GM10266 (cell line): ENCODE results near the gene SLC46A2.

ENCODE experiments used
- DNase-seq: peaks from one replicate; pipeline ENCODE4 v3.0.0; 2012; ENCODE audit errors: extremely low spot score
- CTCF ChIP-seq: IDR thresholded peaks from 2 replicates; pipeline ENCODE4 v1.5.1; 2012; ENCODE audit warnings: mild to moderate bottlenecking, low read depth; ENCODE audit not compliant: control insufficient read depth, insufficient read depth; ENCODE audit errors: missing control alignments

Gene SLC46A2

GRCh38 chr9:112878752-112879151, 11.9 kb downstream of the SLC46A2 start:
- TF ChIP-seq CTCF: no peak
- no peak for DNase-seq

DNA sequence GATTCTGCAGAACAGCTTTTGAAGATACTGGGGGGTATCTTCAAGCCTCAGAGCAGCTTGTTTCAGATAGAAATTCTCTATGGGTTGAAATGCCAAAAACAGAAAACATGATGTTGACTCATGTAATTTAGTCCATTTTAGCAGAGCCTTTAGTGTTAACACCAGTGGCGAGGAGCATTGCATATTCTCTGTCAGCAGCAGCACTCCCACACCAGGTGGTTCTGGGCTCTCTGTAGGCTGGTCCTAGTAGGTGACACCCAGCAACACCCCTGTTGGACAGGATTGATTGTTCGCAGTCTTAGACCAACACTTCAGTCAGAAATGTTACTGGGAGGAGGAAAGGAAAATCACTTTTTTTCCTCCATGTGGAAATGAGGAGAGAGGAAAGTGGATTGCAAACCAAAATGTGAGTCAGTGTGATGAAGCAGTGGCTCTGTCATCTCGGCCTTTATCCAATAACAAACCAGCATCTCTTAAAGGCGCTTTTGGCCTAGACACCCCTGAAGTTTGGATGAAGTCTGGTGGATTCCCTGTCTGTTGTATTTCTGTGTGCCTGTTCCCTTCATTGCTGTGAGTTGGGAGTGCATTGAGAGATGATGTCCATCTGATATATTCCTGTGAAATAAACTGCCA, 16.8 kb downstream of the SLC46A2 start:
- DNase-seq: no peak
- TF ChIP-seq CTCF: no peak

GRCh38 chr9:112872019-112872418, 18.7 kb downstream of the SLC46A2 start:
- no peak for DNase-seq

GRCh38 chr9:112870556-112870955, 20.1 kb downstream of the SLC46A2 start:
- DNase-seq: no peak
- no peak for TF ChIP-seq CTCF

More at GRCh38 chr9:112872019-112872418, 18.7 kb downstream of the SLC46A2 start:
- TF ChIP-seq CTCF: no peak

GRCh38 chr9:112869917-112870316, 20.8 kb downstream of the SLC46A2 start:
- no peak for TF ChIP-seq CTCF
- no peak for DNase-seq

- no peak for DNase-seq
- no peak for TF ChIP-seq CTCF
Measured at GRCh38 chr9:112869041-112869529, 21.6 kb downstream of the SLC46A2 start.

DNA sequence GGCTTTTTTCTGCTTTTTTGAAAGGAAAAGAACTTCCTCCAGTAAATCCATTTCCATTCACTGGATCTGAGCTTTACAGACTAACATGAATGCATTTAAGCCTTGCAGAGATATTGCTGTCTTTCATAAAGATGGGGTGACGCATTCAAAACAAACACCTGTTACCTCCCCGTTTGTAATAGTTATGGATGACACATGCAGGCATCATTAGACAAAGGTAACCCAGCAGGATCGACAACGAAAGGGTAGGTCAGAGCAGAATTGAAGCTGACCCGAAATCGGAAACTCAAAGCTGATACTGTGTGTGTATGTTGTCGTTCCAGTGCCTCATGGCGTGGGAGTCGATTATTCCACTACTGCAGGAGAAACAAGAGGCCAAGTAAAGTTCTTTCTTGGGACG, 22.2 kb downstream of the SLC46A2 start:
- no peak for TF ChIP-seq CTCF
- no peak for DNase-seq
